ENCODE measurements around the gene ATF7. TPM values are rescaled to one million over a fixed set of nuclear protein-coding genes. Genes with fewer than 3 reads are reported as not detected.
A peak's percentile ranks its signal among the peaks of the same experiment; 100 is the strongest.

The ATF7 gene
- total and polyA plus RNA-seq, 10 donors = 6.5 to 52.8 (median 35.4) TPM

DNA sequence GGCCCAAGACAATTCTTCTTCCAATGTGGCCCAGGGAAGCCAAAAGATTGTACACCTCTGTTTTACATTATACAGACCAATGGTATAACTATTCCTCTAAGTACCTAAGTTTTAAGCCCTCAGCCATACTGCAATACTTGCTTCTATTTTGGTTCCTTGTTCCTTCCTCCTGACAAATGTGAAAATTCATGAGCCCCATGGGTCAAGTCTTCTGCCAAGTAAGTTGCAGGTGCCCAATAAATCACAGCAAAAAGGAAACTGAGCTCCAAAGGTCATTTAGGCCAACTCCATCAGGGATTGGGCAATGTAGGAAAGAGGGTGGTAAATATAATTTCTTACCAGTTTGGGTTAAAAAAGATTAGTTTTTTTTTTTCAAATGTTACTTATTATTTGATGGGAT lies 61.2 kb downstream of the ATF7 start:
- Histone ChIP-seq H3K4me3 (no peak overlapping the region), H3K9me3 (no peaks in the 10 kb centered on the region), H3K36me3 (peaks cover 0 to 13% (median 0%) of the 10 kb centered on the region in 6 donors), H3K4me1 (peaks cover 0 to 42% (median 20%) of the 10 kb centered on the region in 6 donors), H3K27me3 (replicated peaks in 1 of 7) (no peaks in the 10 kb centered on the region), H3K27ac (no peak overlapping the region)
- TF ChIP-seq POLR2AphosphoS5 (IDR thresholded peaks at IDR 0.05) = peak in 1 of 3 donors; percentile 46
- no peak for TF ChIP-seq POLR2A (IDR thresholded peaks at IDR 0.05)
- intact Hi-C loops (cut with DNase I; ENCODE audit: low total_unique reads) = no loop called here
- DNase-seq = no peak

DNA sequence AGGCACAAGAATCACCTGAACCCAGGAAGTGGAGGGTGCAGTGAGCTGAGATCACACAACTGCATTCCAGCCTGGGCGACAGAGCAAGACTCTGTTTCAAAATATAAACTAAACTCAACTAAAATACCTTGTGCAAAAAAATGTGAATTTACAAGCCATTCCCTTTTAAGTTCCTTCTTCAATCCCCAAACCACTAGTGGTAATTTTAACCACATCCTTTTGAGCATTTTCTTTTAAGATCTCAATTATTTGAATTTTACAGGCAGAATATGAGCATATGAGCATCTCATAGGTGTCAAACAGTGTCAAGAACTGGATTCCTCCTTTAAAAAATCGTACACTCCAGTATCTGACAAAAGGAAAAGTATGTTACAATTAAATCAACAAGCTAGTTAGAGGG lies 61.9 kb downstream of the ATF7 start:
- 28 to 52% (median 35%) methylated on average over 2 of the region's 2 CpGs for WGBS, 5 donors
- Histone ChIP-seq H3K27ac (no peak overlapping the region), H3K9me3 (no peaks in the 10 kb centered on the region), H3K4me3 (no peak overlapping the region), H3K36me3 (peaks cover 0 to 9% (median 0%) of the 10 kb centered on the region in 6 donors), H3K4me1 (peaks cover 0 to 36% (median 18%) of the 10 kb centered on the region in 6 donors), H3K27me3 (replicated peaks in 1 of 7) (no peaks in the 10 kb centered on the region)
- no peak for TF ChIP-seq POLR2A (IDR thresholded peaks at IDR 0.05)
- TF ChIP-seq, protein P1, sequence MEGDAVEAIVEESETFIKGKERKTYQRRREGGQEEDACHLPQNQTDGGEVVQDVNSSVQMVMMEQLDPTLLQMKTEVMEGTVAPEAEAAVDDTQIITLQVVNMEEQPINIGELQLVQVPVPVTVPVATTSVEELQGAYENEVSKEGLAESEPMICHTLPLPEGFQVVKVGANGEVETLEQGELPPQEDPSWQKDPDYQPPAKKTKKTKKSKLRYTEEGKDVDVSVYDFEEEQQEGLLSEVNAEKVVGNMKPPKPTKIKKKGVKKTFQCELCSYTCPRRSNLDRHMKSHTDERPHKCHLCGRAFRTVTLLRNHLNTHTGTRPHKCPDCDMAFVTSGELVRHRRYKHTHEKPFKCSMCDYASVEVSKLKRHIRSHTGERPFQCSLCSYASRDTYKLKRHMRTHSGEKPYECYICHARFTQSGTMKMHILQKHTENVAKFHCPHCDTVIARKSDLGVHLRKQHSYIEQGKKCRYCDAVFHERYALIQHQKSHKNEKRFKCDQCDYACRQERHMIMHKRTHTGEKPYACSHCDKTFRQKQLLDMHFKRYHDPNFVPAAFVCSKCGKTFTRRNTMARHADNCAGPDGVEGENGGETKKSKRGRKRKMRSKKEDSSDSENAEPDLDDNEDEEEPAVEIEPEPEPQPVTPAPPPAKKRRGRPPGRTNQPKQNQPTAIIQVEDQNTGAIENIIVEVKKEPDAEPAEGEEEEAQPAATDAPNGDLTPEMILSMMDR (IDR thresholded peaks at IDR 0.05 in 8 of 11, conservative IDR thresholded peaks at IDR 0.05 in 3 of 11) = no peak
- no peak for TF ChIP-seq POLR2AphosphoS5 (IDR thresholded peaks at IDR 0.05)
- intact Hi-C loops (cut with DNase I; ENCODE audit: low total_unique reads) = no loop called here
- DNase-seq = no peak

DNA sequence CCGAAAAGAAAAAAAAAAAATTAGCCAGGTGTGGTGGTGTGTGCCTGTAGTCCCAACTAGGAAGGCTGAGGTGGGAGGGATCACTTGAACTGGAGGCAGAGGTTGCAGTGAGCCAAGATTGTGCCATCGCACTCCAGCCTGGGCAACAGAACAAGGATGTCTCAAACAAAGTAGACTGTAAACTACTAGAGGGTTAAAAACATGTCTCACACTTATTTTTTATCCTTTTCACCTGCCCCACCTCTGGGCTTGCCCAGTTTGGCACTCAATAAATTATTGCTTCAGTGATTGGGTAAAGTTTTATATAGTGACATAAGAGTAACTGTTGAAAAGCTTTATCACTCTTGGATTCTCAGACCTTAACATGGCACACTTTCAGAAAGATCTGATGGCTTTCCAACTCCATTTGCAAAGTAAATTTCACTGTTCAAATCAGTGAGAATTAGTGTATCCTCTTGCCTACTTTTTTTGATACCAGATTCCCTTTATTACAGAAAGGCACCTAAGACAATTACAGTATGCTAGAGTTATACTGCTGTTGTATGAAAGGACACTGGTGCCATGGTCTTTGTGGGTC lies 62.6 kb downstream of the ATF7 start:
- no peak overlapping the region for H3K4me3 ChIP-seq
- 92 to 100% (median 97%) methylated on average over 2 of the region's 2 CpGs for WGBS, 5 donors
- peaks cover 0 to 29% (median 17%) of the 10 kb centered on the region in 6 donors for H3K4me1 ChIP-seq
- TF ChIP-seq, protein P1 (IDR thresholded peaks at IDR 0.05 in 8 of 11, conservative IDR thresholded peaks at IDR 0.05 in 3 of 11) = no peak
- no peak for TF ChIP-seq POLR2AphosphoS5 (IDR thresholded peaks at IDR 0.05)
- TF ChIP-seq POLR2A (IDR thresholded peaks at IDR 0.05) = no peak
- intact Hi-C loops (cut with DNase I; ENCODE audit: low total_unique reads) = no loop called here
- DNase-seq = no peak
- peaks cover 0 to 9% (median 0%) of the 10 kb centered on the region in 6 donors for H3K36me3 ChIP-seq
- no peaks in the 10 kb centered on the region for H3K27me3 ChIP-seq (replicated peaks in 1 of 7)
- no peaks in the 10 kb centered on the region for H3K9me3 ChIP-seq
- H3K27ac ChIP-seq = no peak overlapping the region

DNA sequence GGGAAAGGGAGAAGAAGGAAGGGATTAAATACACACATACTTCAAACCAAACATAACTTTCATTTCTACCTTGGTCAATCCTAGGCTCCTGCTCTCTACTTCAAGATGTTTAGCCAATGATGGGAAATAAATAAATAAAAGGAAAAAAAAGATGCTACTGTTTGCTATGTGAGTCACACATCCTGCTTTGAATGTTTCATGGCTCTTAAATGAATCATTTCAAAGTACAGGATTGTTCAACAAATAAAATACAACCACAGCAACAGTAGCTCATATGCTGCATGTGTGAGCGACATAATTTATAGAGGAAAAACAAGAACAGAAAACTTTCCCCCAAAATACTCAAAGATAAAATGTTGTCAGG lies 64.6 kb downstream of the ATF7 start:
- TF ChIP-seq POLR2A (IDR thresholded peaks at IDR 0.05) (no peak), POLR2AphosphoS5 (IDR thresholded peaks at IDR 0.05) (no peak)
- TF ChIP-seq, protein P1 (IDR thresholded peaks at IDR 0.05 in 8 of 11, conservative IDR thresholded peaks at IDR 0.05 in 3 of 11) = no peak
- H3K9me3 ChIP-seq = no peaks in the 10 kb centered on the region
- no peak overlapping the region for H3K4me3 ChIP-seq
- H3K36me3 ChIP-seq = peaks cover 0 to 9% (median 0%) of the 10 kb centered on the region in 6 donors
- H3K27me3 ChIP-seq (replicated peaks in 1 of 7) = no peaks in the 10 kb centered on the region
- no peak for DNase-seq
- no peak overlapping the region for H3K27ac ChIP-seq
- peaks cover 0 to 36% (median 18%) of the 10 kb centered on the region in 6 donors for H3K4me1 ChIP-seq
- 80 to 91% (median 84%) methylated on average over 1 of the region's 1 CpG for WGBS, 5 donors
- intact Hi-C loops (cut with DNase I; ENCODE audit: low total_unique reads) = no loop called here

Measured in spleen (tissue), 11 donors.